ENCODE data around the gene PPP2R2C.

The PPP2R2C gene

GRCh38 chr4:6471307-6472007 is 957 bp downstream of the PPP2R2C start:
- DNase-seq (ENCODE audit: insufficient read length, low spot score) (no peak), FAIRE-seq (no peak)

GRCh38 chr4:6470502-6471306 is 1.7 kb downstream of the PPP2R2C start:
- FAIRE-seq (no peak), DNase-seq (ENCODE audit: insufficient read length, low spot score) (no peak)
- no peak for TF ChIP-seq PAX5 (IDR thresholded peaks at IDR 0.05; ENCODE audit: insufficient read depth, low read length, severe bottlenecking)
- TF ChIP-seq TAF1 (IDR thresholded peaks at IDR 0.05; ENCODE audit: low read depth, low read length), result no peak
- TF ChIP-seq SPI1 (IDR thresholded peaks at IDR 0.05; ENCODE audit: low read depth, low read length), result no peak
- no peak for TF ChIP-seq POLR2A (IDR thresholded peaks at IDR 0.05; ENCODE audit: low read depth, low read length)

More at GRCh38 chr4:6471307-6472007, 957 bp downstream of the PPP2R2C start:
- TF ChIP-seq SPI1 (IDR thresholded peaks at IDR 0.05; ENCODE audit: low read depth, low read length) (no peak), PAX5 (IDR thresholded peaks at IDR 0.05; ENCODE audit: insufficient read depth, low read length, severe bottlenecking) (no peak), POU2F2 (IDR thresholded peaks at IDR 0.05; ENCODE audit: low read depth, low read length) (no peak), POLR2A (IDR thresholded peaks at IDR 0.05; ENCODE audit: low read depth, low read length) (no peak), POLR2AphosphoS5 (IDR thresholded peaks at IDR 0.05; ENCODE audit: low read depth, low read length) (no peak), TAF1 (IDR thresholded peaks at IDR 0.05; ENCODE audit: low read depth, low read length) (no peak)

- no peak for FAIRE-seq
These were observed 2.4 kb downstream of the PPP2R2C start for GRCh38 chr4:6469898-6470501.

DNA sequence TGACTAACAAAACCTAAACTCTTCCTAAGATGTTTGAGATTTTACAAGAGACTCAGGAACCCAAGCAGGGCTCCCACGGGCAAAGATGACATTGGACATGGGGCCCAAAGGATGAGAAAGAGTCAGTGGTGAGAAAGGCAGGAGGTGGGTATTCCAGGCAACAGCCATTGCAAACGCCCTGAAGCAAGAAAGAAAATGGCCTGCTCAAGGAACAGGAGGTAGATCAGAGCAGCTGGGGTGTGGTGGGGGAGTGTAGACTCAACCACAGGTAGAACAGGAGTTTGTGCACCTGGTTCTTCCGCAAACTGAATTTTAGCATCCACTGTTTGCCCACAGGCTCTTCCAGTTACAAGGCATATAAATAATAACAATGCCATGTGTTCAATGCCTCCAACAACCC is 3.3 kb downstream of the PPP2R2C start:
- FAIRE-seq (no peak), DNase-seq (ENCODE audit: insufficient read length, low spot score) (no peak)
- TF ChIP-seq TAF1 (IDR thresholded peaks at IDR 0.05; ENCODE audit: low read depth, low read length) (no peak), POU2F2 (IDR thresholded peaks at IDR 0.05; ENCODE audit: low read depth, low read length) (no peak), PAX5 (IDR thresholded peaks at IDR 0.05; ENCODE audit: insufficient read depth, low read length, severe bottlenecking) (no peak), POLR2AphosphoS5 (IDR thresholded peaks at IDR 0.05; ENCODE audit: low read depth, low read length) (no peak), SPI1 (IDR thresholded peaks at IDR 0.05; ENCODE audit: low read depth, low read length) (no peak), POLR2A (IDR thresholded peaks at IDR 0.05; ENCODE audit: low read depth, low read length) (no peak)

More at GRCh38 chr4:6469898-6470501, 2.4 kb downstream of the PPP2R2C start:
- no peak for DNase-seq (ENCODE audit: insufficient read length, low spot score)
- TF ChIP-seq POLR2AphosphoS5 (IDR thresholded peaks at IDR 0.05; ENCODE audit: low read depth, low read length) (no peak), SPI1 (IDR thresholded peaks at IDR 0.05; ENCODE audit: low read depth, low read length) (no peak), PAX5 (IDR thresholded peaks at IDR 0.05; ENCODE audit: insufficient read depth, low read length, severe bottlenecking) (no peak), TAF1 (IDR thresholded peaks at IDR 0.05; ENCODE audit: low read depth, low read length) (no peak), POLR2A (IDR thresholded peaks at IDR 0.05; ENCODE audit: low read depth, low read length) (no peak), POU2F2 (IDR thresholded peaks at IDR 0.05; ENCODE audit: low read depth, low read length) (no peak)

DNA sequence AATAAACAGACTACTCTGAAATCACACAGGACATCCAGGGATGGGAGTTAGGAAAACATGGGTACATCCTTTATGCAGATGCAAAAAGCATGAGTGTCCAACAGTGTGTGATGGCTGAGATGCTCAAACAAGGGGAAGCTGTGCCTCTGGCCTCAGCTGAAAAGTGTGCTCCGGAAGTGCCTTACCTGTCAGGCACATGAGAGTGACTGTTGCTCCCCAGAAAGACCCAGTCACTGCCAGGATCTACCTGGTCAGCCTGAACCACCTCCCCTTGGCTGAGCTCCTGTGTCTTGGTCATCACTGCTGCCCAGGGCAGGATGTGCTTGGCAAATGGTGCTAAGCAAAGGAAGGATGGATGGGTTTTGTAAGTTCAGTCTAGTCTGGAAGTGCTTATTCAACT is 4.0 kb downstream of the PPP2R2C start:
- FAIRE-seq (no peak), DNase-seq (ENCODE audit: insufficient read length, low spot score) (no peak)
- TF ChIP-seq POLR2AphosphoS5 (IDR thresholded peaks at IDR 0.05; ENCODE audit: low read depth, low read length) (no peak), POU2F2 (IDR thresholded peaks at IDR 0.05; ENCODE audit: low read depth, low read length) (no peak), SPI1 (IDR thresholded peaks at IDR 0.05; ENCODE audit: low read depth, low read length) (no peak), POLR2A (IDR thresholded peaks at IDR 0.05; ENCODE audit: low read depth, low read length) (no peak), TAF1 (IDR thresholded peaks at IDR 0.05; ENCODE audit: low read depth, low read length) (no peak), PAX5 (IDR thresholded peaks at IDR 0.05; ENCODE audit: insufficient read depth, low read length, severe bottlenecking) (no peak)

DNA sequence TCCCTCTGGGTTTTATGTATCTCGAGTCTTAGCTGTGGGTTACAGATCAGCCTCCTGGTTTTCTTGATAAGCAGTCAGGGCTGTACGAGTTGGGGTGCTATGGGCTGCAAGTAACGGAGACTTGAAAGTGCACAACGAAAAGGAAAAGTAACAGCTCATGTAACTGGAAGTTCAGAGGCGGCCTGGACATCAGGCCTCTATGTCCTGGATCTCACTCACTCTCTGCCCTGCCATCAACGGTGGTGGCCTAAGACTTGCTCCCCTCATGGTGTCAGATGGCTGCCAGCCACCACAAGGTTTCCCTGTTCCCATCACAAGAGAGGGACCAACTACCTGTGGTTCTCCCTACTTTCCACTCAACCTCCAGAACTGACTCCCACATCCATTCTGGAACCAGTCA is 4.8 kb downstream of the PPP2R2C start:
- TF ChIP-seq POLR2A (IDR thresholded peaks at IDR 0.05; ENCODE audit: low read depth, low read length) (no peak), PAX5 (IDR thresholded peaks at IDR 0.05; ENCODE audit: insufficient read depth, low read length, severe bottlenecking) (no peak), POU2F2 (IDR thresholded peaks at IDR 0.05; ENCODE audit: low read depth, low read length) (no peak), SPI1 (IDR thresholded peaks at IDR 0.05; ENCODE audit: low read depth, low read length) (no peak), POLR2AphosphoS5 (IDR thresholded peaks at IDR 0.05; ENCODE audit: low read depth, low read length) (no peak), TAF1 (IDR thresholded peaks at IDR 0.05; ENCODE audit: low read depth, low read length) (no peak)
- DNase-seq (ENCODE audit: insufficient read length, low spot score) (no peak), FAIRE-seq (no peak)

DNA sequence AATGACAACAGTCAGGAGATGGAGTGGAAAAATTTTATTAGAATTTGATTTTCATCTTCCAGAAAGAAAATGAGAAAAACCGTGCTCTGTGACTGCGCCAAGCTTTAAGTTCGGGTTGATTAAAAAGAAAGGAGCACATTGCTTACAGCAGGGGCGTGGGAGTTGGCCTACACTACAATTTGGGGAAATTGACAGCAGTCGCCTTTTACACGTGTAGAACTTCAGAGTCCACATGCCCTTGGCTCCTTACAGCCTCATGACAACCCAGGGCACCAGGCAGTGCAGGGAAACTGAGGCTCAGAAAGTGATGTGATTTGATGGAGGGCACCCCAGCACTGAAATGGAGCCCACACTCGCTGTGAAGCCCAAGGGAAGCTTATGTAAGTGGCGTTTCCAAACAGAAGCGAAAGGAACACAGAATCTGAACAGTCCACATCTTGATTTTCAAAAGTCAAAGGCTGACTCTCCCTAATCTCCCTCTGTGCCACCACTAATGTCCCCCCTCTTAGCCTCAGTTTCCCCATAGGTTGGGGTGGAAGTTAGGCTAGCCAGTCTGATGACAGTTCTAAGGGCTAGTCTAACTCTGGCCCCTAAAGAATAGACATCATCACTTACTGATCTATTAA is 5.5 kb downstream of the PPP2R2C start:
- FAIRE-seq (no peak), DNase-seq (ENCODE audit: insufficient read length, low spot score) (no peak)
- TF ChIP-seq SPI1 (IDR thresholded peaks at IDR 0.05; ENCODE audit: low read depth, low read length) (no peak), PAX5 (IDR thresholded peaks at IDR 0.05; ENCODE audit: insufficient read depth, low read length, severe bottlenecking) (no peak), TAF1 (IDR thresholded peaks at IDR 0.05; ENCODE audit: low read depth, low read length) (no peak), POU2F2 (IDR thresholded peaks at IDR 0.05; ENCODE audit: low read depth, low read length) (no peak), POLR2AphosphoS5 (IDR thresholded peaks at IDR 0.05; ENCODE audit: low read depth, low read length) (no peak), POLR2A (IDR thresholded peaks at IDR 0.05; ENCODE audit: low read depth, low read length) (no peak)

- DNase-seq (ENCODE audit: insufficient read length, low spot score) (no peak), FAIRE-seq (no peak)
- TF ChIP-seq POU2F2 (IDR thresholded peaks at IDR 0.05; ENCODE audit: low read depth, low read length) (no peak), SPI1 (IDR thresholded peaks at IDR 0.05; ENCODE audit: low read depth, low read length) (no peak)
These were observed 6.5 kb downstream of the PPP2R2C start for GRCh38 chr4:6465955-6466354.
